GM19328 (cell line): ENCODE measurements around the gene APC2.
"Not testable (repeated sequence)": the region's sequence is repeated elsewhere in the genome, so short reads cannot be mapped to it uniquely, and the experiment has no call there.

ENCODE experiments used
- ATAC-seq: cut with Tn5 transposase; IDR thresholded peaks from one replicate; pipeline ENCODE4 v1.9.1; 2021; ENCODE audit warnings: mild to moderate bottlenecking, moderate library complexity; ENCODE audit not compliant: unreplicated experiment

APC2 gene

GRCh38 chr19:1507763-1508506, 58.0 kb downstream of the APC2 start:
- no peak for ATAC-seq

- no peak for ATAC-seq
Measured at GRCh38 chr19:1508507-1508856, 58.6 kb downstream of the APC2 start.

- no peak for ATAC-seq
Measured at GRCh38 chr19:1509602-1510441, 59.9 kb downstream of the APC2 start.

- ATAC-seq = no peak
Measured at GRCh38 chr19:1510442-1510806, 60.5 kb downstream of the APC2 start.

- no peak for ATAC-seq
Measured at GRCh38 chr19:1510807-1511206, 60.9 kb downstream of the APC2 start.

GRCh38 chr19:1511318-1512317, 61.7 kb downstream of the APC2 start:
- no peak for ATAC-seq

GRCh38 chr19:1512671-1513498, 63.0 kb downstream of the APC2 start, which contains the start of gene ADAMTSL5:
Gene ADAMTSL5, minus strand, starts transcription at chr19:1513019. Its CDS starts 2,076 bp downstream, at chr19:1510943.
- no peak for ATAC-seq

- ATAC-seq = no peak
Measured at GRCh38 chr19:1513499-1514294, 63.8 kb downstream of the APC2 start.

- ATAC-seq = no peak
Measured at GRCh38 chr19:1514295-1514661, 64.4 kb downstream of the APC2 start.

- no peak for ATAC-seq
Measured at GRCh38 chr19:1514986-1515721, 65.2 kb downstream of the APC2 start.

GRCh38 chr19:1516395-1516753, 66.5 kb downstream of the APC2 start:
- no peak for ATAC-seq

GRCh38 chr19:1518471-1518870, 68.5 kb downstream of the APC2 start:
- no peak for ATAC-seq

GRCh38 chr19:1519802-1520201, 69.9 kb downstream of the APC2 start:
- ATAC-seq = not testable (repeated sequence)

- no peak for ATAC-seq
Measured at GRCh38 chr19:1520203-1520780, 70.4 kb downstream of the APC2 start.

- no peak for ATAC-seq
Measured at GRCh38 chr19:1521636-1522035, 71.7 kb downstream of the APC2 start.

GRCh38 chr19:1522061-1522460, 72.1 kb downstream of the APC2 start:
- ATAC-seq = no peak

- ATAC-seq = no peak
Measured at GRCh38 chr19:1522838-1523237, 72.9 kb downstream of the APC2 start.
